ENCODE measurements around the gene BAIAP2L2. TPM values are rescaled to one million over a fixed set of nuclear protein-coding genes. Genes with fewer than 3 reads are reported as not detected.
A peak's percentile ranks its signal among the peaks of the same experiment; 100 is the strongest.
"Not testable (repeated sequence)": the region's sequence is repeated elsewhere in the genome, so short reads cannot be mapped to it uniquely, and the experiment has no call there.

Gene BAIAP2L2
- total RNA-seq, 1 donor from 2014 or later, result 6.5 TPM

- Mint-ChIP-seq H3K9me3 (ENCODE audit: low read depth) (no peaks in the 10 kb centered on the region), H3K36me3 (ENCODE audit: insufficient read depth) (no peaks in the 10 kb centered on the region), H3K27me3 (peaks cover 18% of the 10 kb centered on the region), H3K4me3 (ENCODE audit: low read depth) (no peak overlapping the region), H3K4me1 (ENCODE audit: low read depth) (peaks cover 4% of the 10 kb centered on the region), H3K27ac (no peak overlapping the region)
- no peak for DNase-seq (ENCODE audit: low spot score, unreplicated experiment)
- TF ChIP-seq CTCF (IDR thresholded peaks at IDR 0.05; ENCODE audit: unreplicated experiment), result no peak
Observed at GRCh38 chr22:38038890-38039812, 71.3 kb downstream of the BAIAP2L2 start.

GRCh38 chr22:38038426-38038825 is 72.1 kb downstream of the BAIAP2L2 start:
- H3K4me1 Mint-ChIP-seq (ENCODE audit: low read depth), result peaks cover 6% of the 10 kb centered on the region
- no peaks in the 10 kb centered on the region for H3K36me3 Mint-ChIP-seq (ENCODE audit: insufficient read depth)
- peaks cover 18% of the 10 kb centered on the region for H3K27me3 Mint-ChIP-seq
- TF ChIP-seq CTCF (IDR thresholded peaks at IDR 0.05; ENCODE audit: unreplicated experiment), result no peak
- H3K27ac Mint-ChIP-seq, result no peak overlapping the region
- no peaks in the 10 kb centered on the region for H3K9me3 Mint-ChIP-seq (ENCODE audit: low read depth)
- no peak for DNase-seq (ENCODE audit: low spot score, unreplicated experiment)
- no peak overlapping the region for H3K4me3 Mint-ChIP-seq (ENCODE audit: low read depth)

- not testable (repeated sequence) for H3K9me3 Mint-ChIP-seq (ENCODE audit: low read depth); DNase-seq (ENCODE audit: low spot score, unreplicated experiment); H3K4me1 Mint-ChIP-seq (ENCODE audit: low read depth); H3K27ac Mint-ChIP-seq; H3K4me3 Mint-ChIP-seq (ENCODE audit: low read depth); H3K36me3 Mint-ChIP-seq (ENCODE audit: insufficient read depth)
- peaks cover 16% of the 10 kb centered on the region for H3K27me3 Mint-ChIP-seq
Observed at GRCh38 chr22:38037367-38038150, 72.9 kb downstream of the BAIAP2L2 start.

- H3K27me3 Mint-ChIP-seq, result peaks cover 6% of the 10 kb centered on the region
- no peaks in the 10 kb centered on the region for H3K9me3 Mint-ChIP-seq (ENCODE audit: low read depth)
- H3K36me3 Mint-ChIP-seq (ENCODE audit: insufficient read depth), result no peaks in the 10 kb centered on the region
- no peak for TF ChIP-seq CTCF (IDR thresholded peaks at IDR 0.05; ENCODE audit: unreplicated experiment)
- H3K4me3 Mint-ChIP-seq (ENCODE audit: low read depth), result no peak overlapping the region
- H3K27ac Mint-ChIP-seq, result no peak overlapping the region
- peaks cover 6% of the 10 kb centered on the region for H3K4me1 Mint-ChIP-seq (ENCODE audit: low read depth)
- no peak for DNase-seq (ENCODE audit: low spot score, unreplicated experiment)
Observed at GRCh38 chr22:38036392-38037062, 74.0 kb downstream of the BAIAP2L2 start.

- no peak for DNase-seq (ENCODE audit: low spot score, unreplicated experiment)
- no peaks in the 10 kb centered on the region for H3K36me3 Mint-ChIP-seq (ENCODE audit: insufficient read depth)
- no peaks in the 10 kb centered on the region for H3K9me3 Mint-ChIP-seq (ENCODE audit: low read depth)
- no peak for TF ChIP-seq CTCF (IDR thresholded peaks at IDR 0.05; ENCODE audit: unreplicated experiment)
- peaks cover 6% of the 10 kb centered on the region for H3K4me1 Mint-ChIP-seq (ENCODE audit: low read depth)
- peak overlapping the region; percentile 79 for H3K27ac Mint-ChIP-seq
- peaks cover 3% of the 10 kb centered on the region for H3K27me3 Mint-ChIP-seq
- H3K4me3 Mint-ChIP-seq (ENCODE audit: low read depth), result no peak overlapping the region
Observed at GRCh38 chr22:38035530-38035885, 75.0 kb downstream of the BAIAP2L2 start.

Other genes with a start within 250 kb of the BAIAP2L2 start
- gene MICALL1, start 204.4 kb downstream of the BAIAP2L2 start, total RNA-seq, result 42.8 and 43.2 TPM in 2 replicates
- gene C22orf23, start 157.1 kb downstream of the BAIAP2L2 start, total RNA-seq, result 0.89 and 0.93 TPM in 2 replicates
- gene POLR2F, start 157.0 kb downstream of the BAIAP2L2 start, total RNA-seq, result 80.0 and 83.1 TPM in 2 replicates
- gene SOX10, start 126.1 kb downstream of the BAIAP2L2 start, total RNA-seq, result 0.95 and 1.3 TPM in 2 replicates
- 64.2 and 67.3 TPM in 2 replicates for gene PICK1, start 53.3 kb downstream of the BAIAP2L2 start, total RNA-seq
- 2.6 and 3.0 TPM in 2 replicates for gene SLC16A8, start 26.5 kb downstream of the BAIAP2L2 start, total RNA-seq
- gene PLA2G6, start 71.1 kb upstream of the BAIAP2L2 start, total RNA-seq, result 76.0 and 76.4 TPM in 2 replicates
- gene MAFF, start 91.3 kb upstream of the BAIAP2L2 start, total RNA-seq, result 8.4 and 10.2 TPM in 2 replicates
- gene TMEM184B, start 162.3 kb upstream of the BAIAP2L2 start, total RNA-seq, result 67.3 and 71.7 TPM in 2 replicates
- gene CSNK1E, start 206.7 kb upstream of the BAIAP2L2 start, total RNA-seq, result 246 and 250 TPM in 2 replicates